ENCODE measurements around the gene CDR2.

- no peak for TF ChIP-seq CTCF (IDR thresholded peaks at IDR 0.05)
- TF ChIP-seq POLR2A (IDR thresholded peaks at IDR 0.05) = no peak
Observed at GRCh38 chr16:22423716-22424115, 49.3 kb upstream of the CDR2 start.

All from Peyer's patch (tissue), 4 donors.